Thyroid gland (tissue), 4 donors: ENCODE data around the gene KRTAP10-5.

ENCODE experiments used
- CTCF ChIP-seq, 6 experiments: fragments of 200-600 bp in 3 of 6; fragments of 450-650 bp in 3 of 6; sonication (generic) in 3 of 6; IDR thresholded peaks; one replicate each; pipeline ENCODE4 v1.5.1; 2016 to 2019; ENCODE audit warnings: antibody characterized with exemption in 6 of 6, mild to moderate bottlenecking in 2 of 6, inconsistent platforms in 1 of 6, moderate library complexity in 1 of 6
- POLR2A ChIP-seq, 2 donors: fragments of 450-650 bp; IDR thresholded peaks; one replicate each; pipeline ENCODE4 v1.6.1; 2017; ENCODE audit warnings: antibody characterized with exemption in 2 of 2, mild to moderate bottlenecking in 2 of 2, moderate library complexity in 1 of 2

DNA sequence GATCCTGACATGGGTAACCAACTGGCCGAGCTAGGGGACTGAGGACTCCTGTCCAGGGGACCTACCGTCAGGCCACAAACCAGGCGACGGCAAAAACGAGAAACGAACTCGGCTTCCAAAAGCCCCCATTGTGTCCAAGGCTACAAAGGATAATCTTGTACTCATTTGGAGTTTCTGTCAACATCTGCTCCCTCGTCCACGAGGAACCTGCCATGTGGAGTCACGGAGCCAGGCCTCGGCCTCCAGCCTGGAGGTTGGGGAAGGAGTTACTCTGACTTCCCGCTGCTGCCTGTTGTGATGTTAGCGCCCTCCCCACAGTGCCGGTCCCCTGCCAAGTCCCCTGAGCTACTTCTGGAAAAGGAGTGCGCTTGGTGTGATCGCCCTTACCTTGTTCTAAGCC is 47.7 kb downstream of the KRTAP10-5 start:
- TF ChIP-seq CTCF (IDR thresholded peaks at IDR 0.05) (no peak), POLR2A (IDR thresholded peaks at IDR 0.05) (no peak)
